Activated naive CD8-positive, alpha-beta T cell treated with anti-CD3 and anti-CD28 coated beads, Interleukin-2, amount 50 U/mL, for 16 hours (primary cell): Measurements from ENCODE around the gene PANK3.
"Not testable (repeated sequence)": the region's sequence is repeated elsewhere in the genome, so short reads cannot be mapped to it uniquely, and the experiment has no call there.

Source experiments
- DNase-seq: peaks from one replicate; pipeline ENCODE4 v3.0.0-alpha.2; 2020; ENCODE audit warnings: low read depth, low spot score

PANK3 gene

GRCh38 chr5:168592014-168592368 lies 12.8 kb upstream of the PANK3 start:
- DNase-seq = no peak

- no peak for DNase-seq
Measured at GRCh38 chr5:168591302-168592013, 12.3 kb upstream of the PANK3 start.

GRCh38 chr5:168590666-168591065 lies 11.5 kb upstream of the PANK3 start:
- no peak for DNase-seq

- no peak for DNase-seq
Measured at GRCh38 chr5:168587987-168588386, 8.8 kb upstream of the PANK3 start.

GRCh38 chr5:168585119-168585856 lies 6.1 kb upstream of the PANK3 start:
- no peak for DNase-seq

- DNase-seq = no peak
Measured at GRCh38 chr5:168583742-168584482, 4.7 kb upstream of the PANK3 start.

- not testable (repeated sequence) for DNase-seq
Measured at GRCh38 chr5:168580814-168581469, 1.8 kb upstream of the PANK3 start.

- no peak for DNase-seq
Measured at GRCh38 chr5:168580227-168580508, 1.0 kb upstream of the PANK3 start.

- peak; percentile 94 for DNase-seq
Measured at GRCh38 chr5:168579488-168580226, 489 bp upstream of the PANK3 start.

- no peak for DNase-seq
Measured at GRCh38 chr5:168578006-168578405, 1.2 kb downstream of the PANK3 start.

GRCh38 chr5:168575391-168576372 lies 3.5 kb downstream of the PANK3 start:
- DNase-seq = no peak

- DNase-seq = not testable (repeated sequence)
Measured at GRCh38 chr5:168574156-168574555, 5.0 kb downstream of the PANK3 start.

- DNase-seq = not testable (repeated sequence)
Measured at GRCh38 chr5:168573663-168574062, 5.5 kb downstream of the PANK3 start.

GRCh38 chr5:168570490-168571328 lies 8.5 kb downstream of the PANK3 start:
- DNase-seq = no peak

- DNase-seq = no peak
Measured at GRCh38 chr5:168568738-168569137, 10.4 kb downstream of the PANK3 start.

GRCh38 chr5:168563959-168564358 lies 15.2 kb downstream of the PANK3 start:
- DNase-seq = no peak

GRCh38 chr5:168562279-168562678 lies 16.9 kb downstream of the PANK3 start:
- no peak for DNase-seq

GRCh38 chr5:168557389-168557788 lies 21.8 kb downstream of the PANK3 start:
- DNase-seq = no peak

- DNase-seq = no peak
Measured at GRCh38 chr5:168553377-168554130, 25.6 kb downstream of the PANK3 start.
